ENCODE results near the gene POLD2.
"Not testable (repeated sequence)": the region's sequence is repeated elsewhere in the genome, so short reads cannot be mapped to it uniquely, and the experiment has no call there.

The POLD2 gene

GRCh38 chr7:44134943-44135628 is 11.7 kb upstream of the POLD2 start:
- no peak for DNase-seq

GRCh38 chr7:44133295-44133694 is 9.9 kb upstream of the POLD2 start:
- DNase-seq, result no peak

GRCh38 chr7:44132039-44132438 is 8.7 kb upstream of the POLD2 start:
- no peak for DNase-seq

GRCh38 chr7:44131173-44132029 is 8.1 kb upstream of the POLD2 start:
- DNase-seq, result no peak

- DNase-seq, result no peak
Observed at GRCh38 chr7:44128721-44129582, 5.6 kb upstream of the POLD2 start.

GRCh38 chr7:44127161-44127560 is 3.8 kb upstream of the POLD2 start:
- no peak for DNase-seq

- DNase-seq, result not testable (repeated sequence)
Observed at GRCh38 chr7:44126574-44126973, 3.2 kb upstream of the POLD2 start.

GRCh38 chr7:44124822-44125202 is 1.5 kb upstream of the POLD2 start:
- DNase-seq, result no peak

GRCh38 chr7:44122529-44122928 is 819 bp downstream of the POLD2 start:
- no peak for DNase-seq

GRCh38 chr7:44121761-44122420 is 1.5 kb downstream of the POLD2 start:
- no peak for DNase-seq

- DNase-seq, result no peak
Observed at GRCh38 chr7:44120395-44120794, 3.0 kb downstream of the POLD2 start.

- no peak for DNase-seq
Observed at GRCh38 chr7:44119829-44120380, 3.4 kb downstream of the POLD2 start.

GRCh38 chr7:44117801-44118429 is 5.4 kb downstream of the POLD2 start:
- no peak for DNase-seq

GRCh38 chr7:44116789-44117666 is 6.3 kb downstream of the POLD2 start:
- no peak for DNase-seq

GRCh38 chr7:44116087-44116788 is 7.1 kb downstream of the POLD2 start:
- no peak for DNase-seq

- DNase-seq, result no peak
Observed at GRCh38 chr7:44114586-44115310, 8.6 kb downstream of the POLD2 start.

GRCh38 chr7:44113764-44114354 is 9.5 kb downstream of the POLD2 start:
- DNase-seq, result no peak

GRCh38 chr7:44112997-44113763 is 10.2 kb downstream of the POLD2 start:
- no peak for DNase-seq
